HG03139 (cell line): ENCODE data around the gene SERGEF.
"Not testable (repeated sequence)": the region's sequence is repeated elsewhere in the genome, so short reads cannot be mapped to it uniquely, and the experiment has no call there.

ENCODE experiments used
- ATAC-seq: cut with Tn5 transposase; IDR thresholded peaks from one replicate; pipeline ENCODE4 v1.9.1; 2021; ENCODE audit not compliant: unreplicated experiment

Gene SERGEF

DNA sequence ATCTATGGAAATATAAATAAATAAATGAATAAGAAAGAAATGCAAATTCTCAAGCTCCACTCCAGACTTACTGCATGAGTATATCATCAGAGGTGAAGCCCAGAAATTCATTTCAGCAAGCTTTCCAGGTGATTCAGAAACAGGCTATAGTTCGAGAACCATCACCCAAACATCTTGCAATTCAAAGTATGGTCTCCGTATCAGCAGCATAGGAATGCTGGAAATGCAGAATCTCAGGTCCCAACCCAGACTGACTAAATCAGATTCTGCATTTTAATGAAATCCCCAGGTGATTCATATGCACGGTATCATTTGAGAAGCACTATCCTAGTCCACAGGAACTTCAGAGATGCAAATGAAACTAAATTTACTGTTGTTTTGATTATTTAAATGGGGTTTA is 95.3 kb downstream of the SERGEF start:
- ATAC-seq, result no peak

DNA sequence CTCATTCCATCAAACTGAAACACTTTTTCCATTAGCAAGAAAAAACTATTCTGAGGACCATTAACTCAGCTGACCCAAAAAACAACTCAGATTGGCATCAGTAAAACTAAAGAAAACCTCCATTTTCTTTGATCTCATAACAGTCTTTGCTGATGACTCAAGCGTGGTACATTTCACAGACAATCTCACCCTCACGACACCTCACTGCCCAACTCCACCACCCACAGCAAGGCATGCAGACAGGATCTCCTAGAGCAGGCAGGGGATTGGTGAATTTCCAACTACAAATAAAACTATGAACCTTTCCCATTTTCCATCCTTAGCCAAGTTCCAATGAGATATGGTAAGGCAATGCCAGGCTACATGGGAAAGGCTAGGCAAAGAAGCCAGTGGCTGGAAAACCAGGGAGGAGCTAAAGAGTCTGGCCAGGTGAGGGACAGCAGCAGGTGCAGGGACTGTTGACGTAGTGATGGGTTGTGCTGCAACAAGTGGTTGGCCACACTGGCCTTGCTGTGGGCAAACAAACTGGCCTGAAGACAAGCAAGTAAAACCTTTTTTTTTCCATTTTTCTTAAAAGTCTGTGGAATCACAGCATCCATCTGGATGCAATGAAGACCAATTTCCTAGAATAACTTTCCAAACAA is 97.2 kb downstream of the SERGEF start:
- ATAC-seq, result no peak

DNA sequence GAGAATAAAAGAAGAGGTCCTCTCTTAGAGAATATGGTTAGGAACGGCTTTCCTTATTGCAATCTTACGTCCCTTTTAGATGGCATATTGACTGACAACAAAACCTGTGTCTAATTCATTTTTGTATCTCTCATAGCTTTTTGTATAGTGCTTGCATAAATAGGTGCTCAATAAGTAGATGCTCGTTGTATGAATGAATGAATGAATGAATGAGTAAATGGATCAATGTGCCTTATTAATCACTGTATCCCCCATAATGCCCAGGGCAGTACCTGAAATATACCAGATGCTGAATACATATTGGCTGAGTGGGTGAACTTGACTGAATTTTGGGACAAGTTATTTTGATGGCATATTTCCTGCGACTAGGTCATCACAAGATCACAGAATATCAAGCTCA is 97.9 kb downstream of the SERGEF start:
- ATAC-seq, result no peak

DNA sequence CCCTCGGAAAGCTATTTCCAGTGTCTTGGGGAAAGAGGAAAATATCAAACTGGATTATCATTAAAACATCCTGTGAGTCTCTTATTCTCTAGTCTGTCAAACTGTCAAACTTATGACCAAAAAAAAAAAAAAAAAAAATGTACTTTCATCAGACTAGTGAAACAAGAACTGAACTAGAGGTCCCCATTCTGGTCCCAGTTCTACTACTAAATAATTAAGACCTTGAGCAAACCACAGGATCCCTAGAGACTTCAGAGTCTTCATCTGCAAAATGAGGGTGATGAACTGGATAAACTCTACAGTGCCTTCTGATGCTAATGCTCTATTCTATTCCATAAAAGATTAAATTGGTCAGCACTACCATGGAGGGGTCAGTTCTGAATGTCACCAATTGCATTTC is 105.8 kb downstream of the SERGEF start:
- no peak for ATAC-seq

DNA sequence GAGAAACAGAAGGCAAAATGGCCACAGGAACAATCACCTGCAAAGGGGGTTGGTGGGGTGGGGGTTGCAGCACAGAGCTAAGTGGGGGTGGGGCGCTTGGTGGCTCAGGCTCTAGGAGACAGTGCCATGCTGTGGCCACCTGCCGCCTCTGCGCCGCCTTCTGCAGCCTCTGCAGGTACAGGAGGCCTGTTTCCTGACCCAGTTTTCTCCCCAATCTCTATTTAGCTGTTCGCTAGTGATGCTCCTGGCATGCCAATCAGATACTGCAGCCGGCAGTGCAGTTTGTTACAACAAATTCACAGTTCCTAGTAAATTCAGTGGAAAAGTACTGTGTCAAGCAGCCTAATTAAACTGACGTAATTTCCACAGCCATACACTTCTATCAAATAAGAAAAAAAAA is 106.4 kb downstream of the SERGEF start:
- no peak for ATAC-seq

DNA sequence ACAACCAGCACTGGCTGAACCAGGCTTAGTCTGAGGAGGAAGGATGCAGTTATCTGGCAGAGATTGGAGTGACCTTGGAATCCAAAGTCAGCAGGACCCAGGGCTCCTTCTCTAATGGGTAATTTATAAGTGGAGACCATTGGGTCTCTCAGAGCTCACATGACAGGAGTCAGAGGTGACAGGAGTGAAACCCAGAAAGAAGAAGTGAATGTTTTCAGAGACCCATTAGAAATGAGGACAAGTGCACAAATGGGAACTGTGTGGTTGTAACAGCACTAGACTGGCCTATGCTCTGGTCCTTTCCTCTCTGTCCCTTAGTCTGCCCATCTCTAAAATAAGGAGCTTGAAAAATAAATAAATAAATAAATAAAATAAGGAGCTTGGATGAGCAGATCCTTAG is 107.4 kb downstream of the SERGEF start:
- peak; percentile 67 for ATAC-seq

DNA sequence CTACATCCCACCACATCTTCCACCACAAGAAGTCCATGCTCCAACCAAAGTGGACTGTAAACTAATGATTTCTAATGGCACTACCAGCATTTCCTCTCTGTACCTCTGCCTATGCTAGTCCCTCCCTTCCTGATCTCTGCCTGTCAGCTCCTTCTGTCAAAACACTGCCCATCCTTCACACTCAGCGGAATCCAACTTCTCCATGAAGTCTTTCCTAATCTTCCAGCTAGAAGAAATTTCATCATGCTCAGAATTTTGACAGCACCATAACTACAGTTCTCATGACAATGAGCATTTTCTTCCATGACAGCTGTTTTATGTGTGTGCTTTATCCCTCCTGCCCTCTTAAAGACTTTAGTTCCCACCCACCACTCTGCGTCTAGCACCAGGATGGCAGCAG is 111.4 kb downstream of the SERGEF start:
- no peak for ATAC-seq

DNA sequence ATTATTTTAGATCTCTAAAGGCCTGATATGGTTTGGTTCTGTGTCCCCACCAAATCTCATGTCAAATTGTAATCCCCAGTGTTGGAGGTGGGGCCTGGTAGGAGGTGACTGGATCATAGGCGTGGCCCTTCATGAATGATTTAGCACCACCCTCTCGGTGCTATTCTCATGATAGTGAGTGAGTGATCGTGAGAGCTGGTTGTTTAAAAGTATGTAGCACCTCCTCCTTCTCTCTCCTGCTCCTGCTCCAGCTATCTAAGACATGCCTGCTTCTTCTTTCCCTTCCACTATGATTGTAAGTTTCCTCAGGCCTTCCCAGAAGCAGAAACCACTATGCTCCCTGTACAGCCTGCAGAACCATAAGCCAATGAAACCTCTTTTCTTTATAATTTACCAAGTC is 114.1 kb downstream of the SERGEF start:
- ATAC-seq, result no peak

DNA sequence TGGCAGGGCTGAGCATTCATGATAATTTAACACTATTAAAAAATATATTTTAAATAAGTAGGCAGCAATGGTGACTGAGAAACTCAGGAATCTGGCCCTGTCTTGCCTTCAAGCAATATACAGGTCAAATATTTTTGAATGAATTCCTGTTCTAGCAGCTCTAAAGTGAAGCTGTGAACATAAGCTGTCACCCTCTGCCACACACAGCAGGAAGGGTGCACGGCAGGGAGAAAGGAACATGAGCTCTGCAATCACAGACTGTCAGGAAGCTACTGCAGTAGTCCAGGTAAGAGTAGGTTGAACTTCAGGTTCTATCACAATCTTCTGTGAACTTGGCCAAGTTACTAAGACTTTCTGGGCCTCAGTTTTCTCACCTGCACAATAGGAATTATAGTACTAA is 114.8 kb downstream of the SERGEF start:
- no peak for ATAC-seq

DNA sequence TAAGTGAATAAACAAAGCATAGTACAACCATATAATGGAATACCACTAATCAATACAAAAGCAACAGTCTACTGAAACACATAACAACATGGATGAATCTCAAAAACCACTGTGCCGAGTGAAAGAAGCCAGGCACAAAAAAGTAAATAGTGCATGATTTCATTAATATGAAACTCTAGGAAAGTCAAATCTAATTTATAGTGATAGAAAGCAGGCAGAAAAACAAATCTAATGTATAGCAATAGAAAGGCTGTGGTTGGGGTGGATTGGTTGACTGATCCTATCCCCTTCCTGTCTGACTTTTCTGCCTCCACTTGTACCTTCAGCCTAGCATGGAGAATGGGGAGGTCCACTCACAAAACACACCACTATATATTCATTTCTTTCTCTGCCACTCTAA is 115.4 kb downstream of the SERGEF start:
- no peak for ATAC-seq

DNA sequence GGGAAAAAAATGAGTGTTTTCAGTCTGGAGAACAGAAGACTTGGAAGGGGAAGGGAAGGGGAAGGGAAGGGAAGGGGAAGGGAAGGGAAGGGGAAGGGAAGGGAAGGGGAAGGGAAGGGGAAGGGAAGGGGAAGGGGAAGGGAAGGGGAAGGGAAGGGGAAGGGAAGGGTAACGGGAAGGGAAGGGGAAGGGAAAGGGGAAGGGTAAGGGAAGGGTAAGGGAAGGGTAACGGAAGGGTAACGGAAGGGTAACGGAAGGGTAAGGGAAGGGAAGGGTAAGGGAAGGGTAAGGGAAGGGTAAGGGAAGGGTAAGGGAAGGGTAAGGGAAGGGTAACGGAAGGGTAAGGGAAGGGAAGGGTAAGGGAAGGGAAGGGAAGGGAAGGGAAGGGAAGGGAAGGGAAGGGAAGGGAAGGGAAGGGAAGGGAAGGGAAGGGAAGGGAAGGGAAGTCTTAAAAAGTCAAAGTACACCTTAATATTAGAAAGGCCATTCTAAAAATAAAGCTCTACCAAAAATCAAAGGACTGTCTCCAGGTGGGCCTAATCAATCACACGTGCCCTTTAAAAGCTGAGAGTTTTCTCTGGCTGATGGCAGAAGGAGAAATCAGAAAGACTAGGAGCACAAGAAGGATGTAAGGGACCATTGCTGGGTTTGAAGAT is 116.2 kb downstream of the SERGEF start:
- not testable (repeated sequence) for ATAC-seq

DNA sequence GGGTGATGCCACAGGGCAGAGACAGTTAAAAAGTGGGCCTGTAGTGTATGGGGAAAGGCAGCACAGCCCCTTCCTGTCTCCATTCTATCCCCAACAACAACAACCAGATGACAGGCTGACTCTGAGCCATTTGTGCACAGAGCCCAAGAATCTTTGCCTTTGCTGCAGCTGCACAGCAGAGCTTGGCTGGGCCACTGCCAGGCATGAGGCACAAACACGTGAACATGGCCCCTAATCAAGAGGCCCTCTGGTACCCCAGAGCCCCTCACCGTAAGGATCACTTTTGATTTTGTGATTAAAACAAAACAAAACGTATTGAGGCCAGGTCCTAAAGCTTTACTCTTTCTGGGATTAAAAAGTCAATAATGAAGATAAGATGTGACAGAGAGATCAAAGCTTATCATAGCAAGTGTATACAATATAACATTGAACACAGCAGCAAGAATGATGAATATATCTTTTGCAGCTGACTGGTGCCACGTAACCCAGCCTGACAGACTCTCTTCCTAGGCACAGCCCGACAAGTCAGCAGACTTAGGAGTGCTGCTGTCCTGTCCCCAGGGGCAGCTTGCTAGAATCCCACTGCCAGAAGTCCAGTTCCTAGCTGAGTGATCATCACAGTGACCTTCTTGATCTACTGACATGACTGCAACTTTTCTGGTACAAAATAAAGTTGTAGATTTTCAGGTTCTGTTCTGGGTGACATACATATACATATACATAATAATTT is 117.8 kb downstream of the SERGEF start:
- no peak for ATAC-seq

DNA sequence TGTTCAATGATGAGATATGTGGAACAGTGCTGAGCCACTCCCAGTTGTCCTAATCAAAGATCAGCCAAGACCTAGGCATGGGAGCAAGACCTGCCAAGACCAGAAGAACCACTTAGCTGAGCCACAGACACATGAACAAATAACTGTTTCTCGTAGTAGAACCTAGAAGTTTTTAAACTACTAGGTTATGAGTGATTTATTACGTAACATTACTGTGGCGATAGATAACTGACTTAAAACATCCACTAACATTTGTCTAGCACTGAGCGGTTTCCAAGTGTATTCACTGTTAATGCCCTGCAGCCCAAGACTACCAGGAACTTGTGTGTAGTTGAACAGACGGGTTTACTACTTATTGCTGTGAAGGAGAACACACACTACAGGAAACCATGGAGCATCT is 120.4 kb downstream of the SERGEF start:
- ATAC-seq, result no peak

DNA sequence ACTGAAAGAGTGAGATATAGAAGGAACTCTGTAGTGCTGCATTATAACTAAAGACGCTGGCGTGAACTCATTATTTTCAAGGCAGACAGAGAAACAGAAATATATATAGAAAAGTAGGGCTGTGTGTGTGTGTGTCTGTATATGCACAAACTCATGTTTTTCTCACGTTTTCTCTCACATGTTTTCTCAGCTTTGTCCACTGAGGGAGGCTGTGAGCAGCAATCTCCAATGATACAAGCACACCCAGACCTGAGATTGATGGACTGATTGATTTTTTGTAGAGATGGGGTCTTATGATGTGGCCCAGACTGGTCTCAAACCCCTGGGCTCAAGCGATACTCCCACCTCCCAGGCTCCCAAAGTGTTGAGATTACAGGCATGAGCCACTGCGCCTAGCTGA is 122.5 kb downstream of the SERGEF start:
- no peak for ATAC-seq

DNA sequence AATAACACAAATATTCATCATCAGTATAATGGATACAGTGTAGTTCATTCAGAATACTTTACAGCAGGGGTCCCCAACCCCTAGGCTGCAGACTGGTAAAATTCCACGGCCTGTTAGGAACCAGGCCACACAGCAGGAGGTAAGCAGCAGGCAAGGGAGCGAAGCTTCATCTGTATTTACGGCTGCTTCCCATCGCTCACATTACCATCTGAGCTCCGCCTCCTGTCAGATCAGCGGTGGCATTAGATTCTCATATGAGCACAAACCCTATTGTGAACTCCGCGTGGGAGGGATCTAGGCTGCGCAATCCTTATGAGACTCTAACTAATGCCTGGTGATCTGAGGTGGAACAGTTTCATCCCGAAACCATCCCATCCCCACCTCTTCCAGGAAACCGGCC is 125.1 kb downstream of the SERGEF start:
- no peak for ATAC-seq

DNA sequence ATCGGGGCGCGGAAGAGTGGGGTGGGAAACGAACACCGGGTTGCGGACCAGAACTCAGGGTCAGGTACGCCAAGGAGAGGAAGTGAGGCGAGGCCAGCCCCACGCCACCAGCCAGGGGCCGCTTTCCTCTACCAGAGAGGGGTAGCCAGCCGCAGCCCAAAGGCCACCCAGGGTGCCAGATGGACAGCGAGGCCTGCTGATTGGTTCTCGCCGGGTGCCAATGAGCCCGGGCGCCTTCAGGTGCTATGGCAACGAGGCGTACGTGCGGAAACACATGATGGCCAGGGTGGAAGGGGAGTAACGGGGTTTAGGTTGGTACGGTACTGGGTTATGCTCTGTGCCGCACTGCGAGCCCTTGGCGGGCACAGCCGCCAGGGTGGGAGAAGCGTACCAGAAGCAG is 128.9 kb downstream of the SERGEF start:
- no peak for ATAC-seq

DNA sequence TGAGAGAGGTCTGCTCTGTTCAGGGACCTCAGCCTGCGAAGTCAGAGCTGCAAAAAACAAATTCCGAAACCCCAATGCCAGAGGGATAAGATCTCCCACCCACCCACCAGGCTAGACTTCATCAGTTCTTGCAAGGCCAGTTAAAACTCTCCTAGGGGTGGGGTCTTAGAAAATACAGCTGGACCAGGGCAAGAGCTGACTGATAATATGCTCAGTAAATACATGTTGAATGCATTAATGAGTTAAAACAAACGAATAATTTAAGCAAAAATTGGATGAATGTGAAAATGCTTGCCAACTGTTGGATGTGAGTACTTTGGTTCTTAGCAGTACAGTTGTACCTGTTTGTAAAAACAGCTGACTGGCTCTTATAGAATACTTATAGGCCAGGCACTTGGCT is 129.8 kb downstream of the SERGEF start:
- no peak for ATAC-seq

DNA sequence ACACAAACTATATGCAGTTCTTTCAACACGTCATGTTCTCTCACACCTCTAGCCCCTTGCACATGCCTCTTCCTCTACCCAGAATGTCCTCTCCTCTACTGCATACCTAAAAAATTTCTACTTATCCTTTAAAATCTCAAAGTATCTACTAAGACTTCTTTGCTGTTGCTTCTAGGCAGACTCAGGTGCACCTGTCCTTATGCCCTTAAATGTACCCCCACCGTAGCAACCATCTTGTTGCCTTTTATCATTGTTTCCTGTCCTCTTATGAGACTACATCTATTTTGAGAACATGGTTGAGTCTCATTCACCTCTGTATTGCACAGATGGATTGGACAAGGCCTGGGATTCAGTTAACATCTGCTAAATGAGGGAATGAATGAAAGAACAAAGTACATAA is 134.1 kb downstream of the SERGEF start:
- ATAC-seq, result no peak

DNA sequence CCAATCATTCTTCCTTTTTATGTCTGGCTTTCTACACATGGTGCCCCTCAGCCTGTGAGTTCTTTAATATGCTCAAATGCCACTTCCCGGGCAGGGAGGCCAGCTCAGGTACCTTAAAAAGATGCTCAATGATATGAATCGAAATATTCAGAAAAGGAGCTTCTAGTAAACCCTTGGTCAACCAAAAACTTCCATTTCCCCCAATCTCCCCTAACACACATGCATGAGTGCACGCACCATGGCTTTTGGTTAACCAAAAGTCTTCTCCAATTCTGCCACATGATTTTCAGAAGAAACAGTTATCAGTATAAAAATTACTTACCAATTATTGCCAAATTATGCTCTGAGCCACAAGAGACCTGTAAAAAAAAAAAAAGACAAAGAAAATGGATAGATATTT is 135.0 kb downstream of the SERGEF start:
- ATAC-seq, result no peak

DNA sequence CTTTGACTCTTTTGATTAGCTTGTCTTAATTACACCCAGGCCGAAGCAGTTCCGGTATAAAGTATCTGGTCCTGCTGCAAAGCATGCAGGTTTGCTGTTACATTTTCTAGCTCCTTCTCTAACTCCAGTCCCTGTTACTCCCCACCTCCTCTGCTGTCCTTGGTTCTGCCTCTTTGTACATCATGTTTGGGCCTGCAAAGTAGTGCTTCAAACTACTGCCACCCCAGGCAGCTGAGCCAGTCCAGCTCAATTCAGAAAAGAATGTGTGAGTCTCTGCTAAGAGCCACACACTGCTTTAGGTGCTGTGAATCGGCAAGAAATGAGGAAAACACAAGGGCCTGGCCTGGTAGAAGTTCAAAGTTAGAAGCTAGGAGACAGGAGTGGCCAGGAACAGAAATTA is 136.0 kb downstream of the SERGEF start:
- no peak for ATAC-seq

DNA sequence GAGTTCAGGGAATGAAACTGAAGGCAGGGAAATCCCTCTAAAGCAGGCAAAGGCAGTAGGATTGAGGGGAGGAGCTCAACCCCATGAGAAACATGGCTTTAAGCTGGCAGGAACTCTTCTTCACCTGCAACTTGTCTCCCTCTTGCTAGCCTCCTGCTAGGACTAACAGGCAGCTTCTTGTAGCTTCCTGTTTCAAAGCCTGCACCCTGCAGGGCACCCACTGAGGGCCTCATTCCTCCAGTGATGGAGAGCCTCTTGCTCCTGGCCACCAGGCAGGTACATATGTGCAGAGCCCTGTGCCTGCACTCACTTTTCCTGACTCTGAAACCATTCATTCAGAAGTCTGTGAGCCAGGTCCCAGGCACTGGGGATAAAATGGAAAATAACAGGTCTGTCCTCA is 137.0 kb downstream of the SERGEF start:
- no peak for ATAC-seq

DNA sequence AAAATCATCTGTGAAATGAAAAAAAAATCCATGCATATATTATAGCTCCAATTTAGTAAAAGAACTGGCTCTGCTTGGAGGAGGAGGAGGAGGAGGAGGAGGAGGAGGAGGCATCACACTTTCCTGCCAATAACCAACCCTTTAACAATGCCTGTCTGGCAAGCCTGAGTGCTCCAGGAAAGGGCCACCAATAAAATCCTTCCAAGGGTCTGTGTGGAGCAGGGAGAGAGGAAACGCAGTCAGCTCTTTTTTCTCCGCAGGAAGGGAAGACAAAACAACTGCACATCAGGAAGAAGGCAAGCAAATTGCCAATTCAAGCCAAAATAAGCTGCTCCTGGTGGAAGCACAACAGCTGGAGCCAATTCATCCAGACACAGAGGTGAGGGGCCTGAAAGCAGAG is 139.3 kb downstream of the SERGEF start:
- ATAC-seq, result no peak
